ENCODE results near the gene RIC8B.

- TF ChIP-seq YY1 (IDR thresholded peaks at IDR 0.05; ENCODE audit: insufficient read depth, insufficient read length), result no peak
- TF ChIP-seq SUZ12 (IDR thresholded peaks at IDR 0.05; ENCODE audit: extremely low read depth, insufficient read depth, insufficient read length), result no peak
Measured at GRCh38 chr12:106739815-106740530, 34.5 kb upstream of the RIC8B start.
